ENCODE data around the gene YIF1A.

DNA sequence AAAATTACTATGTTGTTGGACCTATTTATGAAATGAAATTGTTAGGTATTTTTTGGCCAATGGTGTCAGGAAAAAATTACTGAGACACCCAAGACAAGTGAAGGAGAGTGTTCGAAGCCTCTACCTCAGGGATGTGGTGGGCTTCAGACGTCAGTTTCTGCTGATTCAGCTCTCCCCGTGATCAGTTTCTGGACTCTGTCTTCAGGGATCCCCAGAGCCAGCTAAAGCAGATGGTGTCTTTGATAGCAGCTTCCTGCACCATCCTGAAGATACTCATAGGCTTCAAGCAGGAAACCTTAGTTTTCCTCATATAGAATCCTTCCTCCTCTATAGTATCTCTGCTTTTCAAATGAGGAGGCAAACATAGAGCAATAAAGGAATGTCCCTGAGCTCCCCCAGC is 20.5 kb upstream of the YIF1A start:
- TF ChIP-seq, protein P1, sequence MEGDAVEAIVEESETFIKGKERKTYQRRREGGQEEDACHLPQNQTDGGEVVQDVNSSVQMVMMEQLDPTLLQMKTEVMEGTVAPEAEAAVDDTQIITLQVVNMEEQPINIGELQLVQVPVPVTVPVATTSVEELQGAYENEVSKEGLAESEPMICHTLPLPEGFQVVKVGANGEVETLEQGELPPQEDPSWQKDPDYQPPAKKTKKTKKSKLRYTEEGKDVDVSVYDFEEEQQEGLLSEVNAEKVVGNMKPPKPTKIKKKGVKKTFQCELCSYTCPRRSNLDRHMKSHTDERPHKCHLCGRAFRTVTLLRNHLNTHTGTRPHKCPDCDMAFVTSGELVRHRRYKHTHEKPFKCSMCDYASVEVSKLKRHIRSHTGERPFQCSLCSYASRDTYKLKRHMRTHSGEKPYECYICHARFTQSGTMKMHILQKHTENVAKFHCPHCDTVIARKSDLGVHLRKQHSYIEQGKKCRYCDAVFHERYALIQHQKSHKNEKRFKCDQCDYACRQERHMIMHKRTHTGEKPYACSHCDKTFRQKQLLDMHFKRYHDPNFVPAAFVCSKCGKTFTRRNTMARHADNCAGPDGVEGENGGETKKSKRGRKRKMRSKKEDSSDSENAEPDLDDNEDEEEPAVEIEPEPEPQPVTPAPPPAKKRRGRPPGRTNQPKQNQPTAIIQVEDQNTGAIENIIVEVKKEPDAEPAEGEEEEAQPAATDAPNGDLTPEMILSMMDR (IDR thresholded peaks at IDR 0.05; ENCODE audit: borderline replicate concordance, extremely low read depth, low read length, poor library complexity, severe bottlenecking), result no peak
- no peak for TF ChIP-seq EZH2 (IDR thresholded peaks at IDR 0.05; ENCODE audit: borderline replicate concordance, low read depth, low read length, severe bottlenecking)

All from DND-41 (cell line).